ENCODE results near the gene AFDN.

The AFDN gene

DNA sequence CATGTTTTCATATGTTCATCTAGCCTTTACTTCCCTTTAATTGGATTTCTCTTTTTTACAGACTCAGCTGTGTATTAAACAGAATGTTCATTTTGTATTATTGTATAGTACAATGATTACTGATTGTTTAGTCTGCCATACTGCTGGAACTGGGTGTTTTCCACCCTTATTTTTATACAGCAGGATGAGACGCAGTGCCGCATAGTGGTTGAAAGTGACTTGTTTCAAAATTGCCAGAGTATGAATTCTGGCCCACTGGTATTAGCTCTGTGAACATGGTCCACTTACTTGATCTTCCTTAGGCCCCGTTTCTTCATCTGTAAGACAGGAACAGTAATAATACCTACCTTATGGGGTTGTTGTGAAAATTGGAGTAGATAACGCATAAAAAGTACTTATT, 22.1 kb downstream of the AFDN start:
- peaks cover 14% of the 10 kb centered on the region for H3K4me1 ChIP-seq
- H3K27ac ChIP-seq: no peak overlapping the region
- H3K9me3 ChIP-seq: peaks cover 6% of the 10 kb centered on the region
- H3K27me3 ChIP-seq: no peaks in the 10 kb centered on the region
- H3K4me2 ChIP-seq: no peak overlapping the region
- peaks cover 74% of the 10 kb centered on the region for H4K20me1 ChIP-seq
- no peak overlapping the region for H3K4me3 ChIP-seq
- no peak overlapping the region for H3K9ac ChIP-seq
- TF ChIP-seq Cebpa-rat (IDR thresholded peaks at IDR 0.05): no peak
- H3K36me3 ChIP-seq: no peaks in the 10 kb centered on the region

DNA sequence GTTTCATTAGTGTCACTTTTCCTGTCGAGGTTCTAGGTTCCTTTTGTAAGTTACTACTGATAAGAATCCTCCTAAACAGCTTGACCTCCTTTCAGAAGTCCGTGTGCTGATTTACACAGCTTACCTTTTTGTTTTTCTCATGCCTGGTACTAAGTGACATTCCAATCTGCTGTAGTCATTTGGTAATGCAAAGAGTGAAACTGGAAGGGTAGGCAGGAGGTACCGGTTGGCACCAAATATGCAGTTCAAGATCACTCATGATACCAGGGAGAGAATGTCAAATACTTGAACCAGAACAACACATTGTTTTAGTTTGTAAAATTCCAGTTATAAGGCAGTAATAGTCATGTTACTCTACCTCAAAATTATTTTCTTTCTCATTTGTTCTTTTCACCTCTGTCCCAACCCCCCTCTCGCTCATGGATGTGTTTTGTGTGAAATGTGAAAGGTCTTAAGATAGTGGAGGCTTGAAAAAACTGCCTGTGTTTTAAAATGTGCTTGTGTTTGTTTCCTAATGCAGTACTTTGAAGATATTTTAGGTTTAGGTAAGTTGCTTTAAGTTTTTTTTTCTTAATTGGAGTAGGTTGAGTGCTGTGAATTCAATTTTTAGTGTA, 23.2 kb downstream of the AFDN start:
- H3K27ac ChIP-seq: no peak overlapping the region
- peaks cover 10% of the 10 kb centered on the region for H3K9me3 ChIP-seq
- no peaks in the 10 kb centered on the region for H3K27me3 ChIP-seq
- no peaks in the 10 kb centered on the region for H3K36me3 ChIP-seq
- H3K4me3 ChIP-seq: no peak overlapping the region
- no peak for TF ChIP-seq Cebpa-rat (IDR thresholded peaks at IDR 0.05)
- H3K4me1 ChIP-seq: peaks cover 14% of the 10 kb centered on the region
- H3K9ac ChIP-seq: no peak overlapping the region
- peaks cover 65% of the 10 kb centered on the region; the same call in 1 of the 2 replicates for H4K20me1 ChIP-seq
- H3K4me2 ChIP-seq: no peak overlapping the region

DNA sequence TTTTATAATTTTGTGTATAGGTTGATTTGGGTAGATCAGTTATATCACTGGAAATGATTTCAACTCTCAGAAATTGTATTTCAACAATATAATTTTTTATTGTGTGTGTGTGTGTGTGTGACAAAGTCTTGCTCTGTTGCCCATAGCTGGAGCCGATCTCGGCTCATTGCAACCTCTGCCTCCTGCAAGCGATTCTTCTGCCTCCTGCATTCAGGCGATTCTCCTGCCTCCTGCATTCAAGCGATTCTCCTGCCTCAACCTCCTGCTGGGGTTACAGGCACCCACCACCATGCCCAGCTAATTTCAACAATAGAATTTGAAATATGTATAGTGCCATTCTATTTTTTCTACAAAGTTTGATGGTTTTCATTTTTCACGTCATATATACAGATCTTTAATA, 24.1 kb downstream of the AFDN start:
- Histone ChIP-seq H3K9ac (no peak overlapping the region), H3K27ac (no peak overlapping the region)
- TF ChIP-seq Cebpa-rat (IDR thresholded peaks at IDR 0.05): no peak

DNA sequence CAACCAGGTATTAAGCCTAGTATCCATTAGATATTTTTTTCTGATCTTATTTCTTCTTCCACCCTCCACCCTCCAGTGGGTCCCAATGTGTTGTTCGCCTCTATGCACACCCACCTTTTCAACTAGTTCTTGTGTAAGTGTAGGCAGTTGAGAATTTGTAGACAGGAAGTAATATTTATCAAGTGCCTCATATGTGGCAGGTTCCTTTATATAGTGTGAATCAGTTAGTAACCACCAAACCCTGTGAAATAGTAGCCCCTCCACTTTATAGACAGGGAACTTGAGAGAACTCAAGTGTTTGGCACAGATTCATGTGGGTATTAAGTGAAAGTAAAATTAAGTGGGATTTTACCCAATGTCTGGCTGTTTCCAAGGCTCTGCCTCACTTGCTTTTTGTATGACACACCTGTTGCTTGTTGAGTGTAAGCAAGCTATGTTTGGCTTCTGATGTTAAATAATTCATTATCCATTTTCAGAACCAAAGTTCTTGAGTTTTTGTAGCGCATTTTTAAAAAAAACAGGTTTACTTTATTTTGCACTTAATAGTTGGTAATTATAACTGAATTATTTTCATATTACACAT, 24.8 kb downstream of the AFDN start:
- H3K4me1 ChIP-seq: peaks cover 5% of the 10 kb centered on the region; the same call in 1 of the 2 replicates
- TF ChIP-seq Cebpa-rat (IDR thresholded peaks at IDR 0.05): no peak
- no peaks in the 10 kb centered on the region for H3K27me3 ChIP-seq
- no peak overlapping the region for H3K27ac ChIP-seq
- H3K4me3 ChIP-seq: no peak overlapping the region
- H4K20me1 ChIP-seq: peaks cover 54% of the 10 kb centered on the region; the same call in 1 of the 2 replicates
- H3K9ac ChIP-seq: no peak overlapping the region
- 0 out of 2 replicates have a peak overlapping the region, but pooled peaks have one; percentile 8 for H3K4me2 ChIP-seq
- H3K9me3 ChIP-seq: peaks cover 19% of the 10 kb centered on the region
- no peaks in the 10 kb centered on the region for H3K36me3 ChIP-seq

More for the DNA sequence above, 24.1 kb downstream of the AFDN start:
- Histone ChIP-seq H3K9me3 (peaks cover 16% of the 10 kb centered on the region), H3K4me1 (peaks cover 8% of the 10 kb centered on the region), H3K4me2 (no peak overlapping the region), H3K4me3 (no peak overlapping the region), H3K36me3 (no peaks in the 10 kb centered on the region), H4K20me1 (peaks cover 59% of the 10 kb centered on the region; the same call in 1 of the 2 replicates), H3K27me3 (no peaks in the 10 kb centered on the region)

- no peak for TF ChIP-seq Cebpa-rat (IDR thresholded peaks at IDR 0.05)
- Histone ChIP-seq H3K27ac (no peak overlapping the region), H3K4me1 (peaks cover 14% of the 10 kb centered on the region), H3K4me3 (no peak overlapping the region), H3K9me3 (peaks cover 25% of the 10 kb centered on the region), H4K20me1 (peaks cover 47% of the 10 kb centered on the region), H3K27me3 (no peaks in the 10 kb centered on the region), H3K36me3 (no peaks in the 10 kb centered on the region), H3K9ac (no peak overlapping the region), H3K4me2 (no peak overlapping the region)
These were observed 29.2 kb downstream of the AFDN start for GRCh38 chr6:167855825-167856425.

DNA sequence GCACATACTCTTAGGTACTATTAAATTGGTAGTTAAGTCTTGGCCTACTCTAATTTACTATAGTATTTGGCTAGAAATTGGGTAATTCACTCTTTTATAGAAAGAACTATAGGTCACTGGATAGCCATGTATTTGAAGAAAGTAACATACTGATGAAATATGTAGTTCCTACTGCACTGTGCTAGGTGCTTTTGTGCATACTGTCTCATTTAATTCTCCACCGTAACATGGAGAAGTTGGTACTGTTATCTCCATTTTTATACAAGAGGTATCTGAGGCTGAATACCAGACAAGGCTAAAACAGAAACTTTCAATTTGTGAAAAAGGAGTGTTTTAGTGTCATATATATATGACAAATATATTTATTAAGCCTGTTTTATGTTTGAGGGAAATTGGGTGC, 29.8 kb downstream of the AFDN start:
- peaks cover 25% of the 10 kb centered on the region for H3K9me3 ChIP-seq
- H3K9ac ChIP-seq: no peak overlapping the region
- no peaks in the 10 kb centered on the region for H3K36me3 ChIP-seq
- no peak overlapping the region for H3K4me2 ChIP-seq
- TF ChIP-seq Cebpa-rat (IDR thresholded peaks at IDR 0.05): no peak
- H3K4me1 ChIP-seq: peaks cover 11% of the 10 kb centered on the region
- no peaks in the 10 kb centered on the region for H3K27me3 ChIP-seq
- no peak overlapping the region for H3K4me3 ChIP-seq
- H4K20me1 ChIP-seq: peaks cover 47% of the 10 kb centered on the region
- no peak overlapping the region for H3K27ac ChIP-seq

GRCh38 chr6:167856999-167857660, 30.4 kb downstream of the AFDN start:
- no peak overlapping the region for H3K4me2 ChIP-seq
- no peak overlapping the region for H3K9ac ChIP-seq
- H3K36me3 ChIP-seq: no peaks in the 10 kb centered on the region
- H3K27me3 ChIP-seq: no peaks in the 10 kb centered on the region
- no peak for TF ChIP-seq Cebpa-rat (IDR thresholded peaks at IDR 0.05)
- H3K9me3 ChIP-seq: peaks cover 25% of the 10 kb centered on the region
- H3K4me3 ChIP-seq: no peak overlapping the region
- peaks cover 10% of the 10 kb centered on the region for H3K4me1 ChIP-seq
- H4K20me1 ChIP-seq: peaks cover 50% of the 10 kb centered on the region
- H3K27ac ChIP-seq: no peak overlapping the region

GRCh38 chr6:167858086-167858591, 31.4 kb downstream of the AFDN start:
- H3K4me1 ChIP-seq: peaks cover 10% of the 10 kb centered on the region
- no peak overlapping the region for H3K4me3 ChIP-seq
- H3K27ac ChIP-seq: no peak overlapping the region
- peaks cover 25% of the 10 kb centered on the region for H3K9me3 ChIP-seq
- H3K36me3 ChIP-seq: no peaks in the 10 kb centered on the region
- peaks cover 50% of the 10 kb centered on the region for H4K20me1 ChIP-seq
- H3K9ac ChIP-seq: no peak overlapping the region
- TF ChIP-seq Cebpa-rat (IDR thresholded peaks at IDR 0.05): no peak
- no peak overlapping the region for H3K4me2 ChIP-seq
- H3K27me3 ChIP-seq: no peaks in the 10 kb centered on the region

- TF ChIP-seq Cebpa-rat (IDR thresholded peaks at IDR 0.05): no peak
- H3K4me3 ChIP-seq: no peak overlapping the region
- H3K9ac ChIP-seq: no peak overlapping the region
These were observed 32.3 kb downstream of the AFDN start for GRCh38 chr6:167858842-167859664.

More at GRCh38 chr6:167858842-167859664, 32.3 kb downstream of the AFDN start:
- Histone ChIP-seq H3K27ac (no peak overlapping the region), H4K20me1 (peaks cover 54% of the 10 kb centered on the region), H3K9me3 (peaks cover 16% of the 10 kb centered on the region), H3K4me2 (no peak overlapping the region), H3K36me3 (no peaks in the 10 kb centered on the region), H3K4me1 (peaks cover 10% of the 10 kb centered on the region), H3K27me3 (no peaks in the 10 kb centered on the region)
